HS-5 (cell line): ENCODE measurements around the gene CIAO1.
"Not testable (repeated sequence)": the region's sequence is repeated elsewhere in the genome, so short reads cannot be mapped to it uniquely, and the experiment has no call there.

Experiments
- DNase-seq: peaks from one replicate; pipeline ENCODE4 v3.0.0-alpha.2; 2012; ENCODE audit warnings: low read depth

CIAO1 gene

GRCh38 chr2:96265840-96266679 is at the start of gene CIAO1, which contains the start of gene TMEM127:
TSS of gene CIAO1 (plus strand) at chr2:96266225. CDS start at chr2:96266351, 126 bp downstream.
TSS of gene TMEM127 (minus strand) at chr2:96265997. CDS start at chr2:96265381, 616 bp downstream.
- DNase-seq, result peak; percentile 99

- DNase-seq, result no peak
Observed at GRCh38 chr2:96218508-96219131, 47.4 kb upstream of the CIAO1 start.

- not testable (repeated sequence) for DNase-seq
Observed at GRCh38 chr2:96219959-96220358, 46.1 kb upstream of the CIAO1 start.

GRCh38 chr2:96221106-96221505 is 44.9 kb upstream of the CIAO1 start:
- DNase-seq, result not testable (repeated sequence)

GRCh38 chr2:96225016-96225533 is 41.0 kb upstream of the CIAO1 start:
- DNase-seq, result no peak

GRCh38 chr2:96231316-96231715 is 34.7 kb upstream of the CIAO1 start:
- no peak for DNase-seq

GRCh38 chr2:96233436-96233835 is 32.6 kb upstream of the CIAO1 start:
- DNase-seq, result no peak

- no peak for DNase-seq
Observed at GRCh38 chr2:96233880-96234316, 32.1 kb upstream of the CIAO1 start.

- DNase-seq, result no peak
Observed at GRCh38 chr2:96236882-96237281, 29.1 kb upstream of the CIAO1 start.

- no peak for DNase-seq
Observed at GRCh38 chr2:96238266-96238665, 27.8 kb upstream of the CIAO1 start.

- no peak for DNase-seq
Observed at GRCh38 chr2:96239091-96239490, 26.9 kb upstream of the CIAO1 start.

GRCh38 chr2:96239745-96240264 is 26.2 kb upstream of the CIAO1 start:
- no peak for DNase-seq

GRCh38 chr2:96240341-96241038 is 25.5 kb upstream of the CIAO1 start:
- no peak for DNase-seq

GRCh38 chr2:96241227-96241626 is 24.8 kb upstream of the CIAO1 start:
- no peak for DNase-seq

- peak; percentile 90 for DNase-seq
Observed at GRCh38 chr2:96241900-96242611, 24.0 kb upstream of the CIAO1 start.

GRCh38 chr2:96243843-96244242 is 22.2 kb upstream of the CIAO1 start:
- no peak for DNase-seq

GRCh38 chr2:96245609-96246390 is 20.2 kb upstream of the CIAO1 start:
- no peak for DNase-seq

GRCh38 chr2:96247009-96247408 is 19.0 kb upstream of the CIAO1 start:
- no peak for DNase-seq

GRCh38 chr2:96247896-96248295 is 18.1 kb upstream of the CIAO1 start:
- DNase-seq, result no peak

GRCh38 chr2:96248624-96249023 is 17.4 kb upstream of the CIAO1 start:
- DNase-seq, result no peak

- peak; percentile 69 for DNase-seq
Observed at GRCh38 chr2:96249654-96250053, 16.4 kb upstream of the CIAO1 start.
